H1 (cell line): ENCODE measurements around the gene EXOC6. TPM values are rescaled to one million over a fixed set of nuclear protein-coding genes. Genes with fewer than 3 reads are reported as not detected.

Experiments used
- BACH1 ChIP-seq: IDR thresholded peaks from 2 replicates; pipeline ENCODE4 v1.6.1; 2012; ENCODE audit warnings: low read length, improper control_type of control experiment
- EZH2 ChIP-seq: fragments of 200-600 bp; sonication (generic); IDR thresholded peaks from 2 replicates; pipeline ENCODE4 v1.7.1; 2012; ENCODE audit warnings: low read depth, mild to moderate bottlenecking, moderate library complexity, low read length, inconsistent platforms; ENCODE audit not compliant: severe bottlenecking
- JUN ChIP-seq: IDR thresholded peaks from 2 replicates; pipeline ENCODE4 v1.6.1; 2011; ENCODE audit warnings: low read depth, mild to moderate bottlenecking, improper control_type of control experiment, low read length
- KDM4A ChIP-seq: IDR thresholded peaks from one replicate; pipeline ENCODE4 v1.7.1; 2012; ENCODE audit warnings: low read depth, mild to moderate bottlenecking, moderate library complexity, low read length, inconsistent platforms; ENCODE audit not compliant: severe bottlenecking
- NANOG ChIP-seq: IDR thresholded peaks from 2 replicates; pipeline ENCODE4 v1.6.1; 2011; ENCODE audit warnings: low read length, low read depth, mild to moderate bottlenecking, inconsistent platforms; ENCODE audit not compliant: insufficient read depth, poor library complexity, severe bottlenecking
- POLR2AphosphoS5 ChIP-seq: IDR thresholded peaks from 2 replicates; pipeline ENCODE4 v1.6.1; 2011; ENCODE audit warnings: low read depth, low read length
- SIN3A ChIP-seq, 2 experiments: IDR thresholded peaks in 1 of 2; conservative IDR thresholded peaks in 1 of 2; 2 replicates each; pipeline ENCODE4 v1.6.1; 2011 to 2012; ENCODE audit warnings: low read length in 2 of 2, improper control_type of control experiment in 1 of 2, low read depth in 1 of 2, mild to moderate bottlenecking in 1 of 2
- TAF7 ChIP-seq: optimal IDR thresholded peaks from 2 replicates; pipeline ENCODE3; 2011; ENCODE audit warnings: low read depth, mild to moderate bottlenecking, inconsistent platforms, low read length, moderate library complexity, borderline replicate concordance
- polyA plus RNA-seq, 7 experiments: library from polyadenylated mRNA; depleted of rRNA in 3 of 7; stranded (reverse) in 5 of 7; unstranded in 2 of 7; fragments of >200 nt in 5 of 7; fragments of 200-250 nt in 2 of 7; gene quantifications; 1 replicate in 5 of 7; 2 replicates in 1 of 7; 4 replicates in 1 of 7; pipeline versions ENCODE4 v1.2.1 to v1.2.3, GENCODE V29; 2011 to 2013; ENCODE audit warnings: missing spikeins in 2 of 7, mixed read lengths in 2 of 7
- total RNA-seq: library from RNA; stranded (reverse); fragmentation: NEBNext Ultra II Directional; extraction: Animal tissue kit (Norgen Biotek cat#: 25700); gene quantifications from 2 replicates; pipeline ENCODE4 v1.2.1, GENCODE V29; 2021
- TF ChIP-seq, protein P1 (sequence below), 3 experiments: IDR thresholded peaks; 1 replicate in 2 of 3; 2 replicates in 1 of 3; pipeline versions ENCODE4 v1.5.1 to v1.6.1; 2011; ENCODE audit warnings: low read length in 3 of 3, mild to moderate bottlenecking in 3 of 3, inconsistent platforms in 2 of 3, low read depth in 1 of 3, moderate library complexity in 1 of 3; ENCODE audit not compliant: insufficient read depth in 1 of 3; ENCODE audit errors: control extremely low read depth in 1 of 3

The EXOC6 gene
- total and polyA plus RNA-seq, 2 of the 8 experiments (the other 6 are each of a cell fraction or from before 2014, with no cell fraction given), result 1.7 to 4.5 TPM

DNA sequence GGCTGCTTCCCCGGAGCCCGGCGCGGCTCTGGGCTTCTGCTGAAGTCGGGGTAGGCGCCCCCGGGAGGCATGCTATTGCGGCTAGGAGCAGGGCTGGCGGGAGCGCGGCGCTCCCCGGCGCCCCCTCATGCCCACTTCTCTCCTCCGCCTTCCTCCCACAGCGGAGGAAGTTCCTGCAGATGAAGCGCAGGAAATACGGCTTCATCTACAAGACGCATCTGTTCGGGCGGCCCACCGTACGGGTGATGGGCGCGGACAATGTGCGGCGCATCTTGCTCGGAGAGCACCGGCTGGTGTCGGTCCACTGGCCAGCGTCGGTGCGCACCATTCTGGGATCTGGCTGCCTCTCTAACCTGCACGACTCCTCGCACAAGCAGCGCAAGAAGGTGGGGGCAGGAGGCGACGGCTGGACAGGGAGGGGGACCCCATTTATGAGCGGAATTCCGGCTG is 225.9 kb downstream of the EXOC6 start (continued):
- TF ChIP-seq EZH2, result peak; percentile 83
- TF ChIP-seq TAF7, result no peak
- TF ChIP-seq, protein P1, sequence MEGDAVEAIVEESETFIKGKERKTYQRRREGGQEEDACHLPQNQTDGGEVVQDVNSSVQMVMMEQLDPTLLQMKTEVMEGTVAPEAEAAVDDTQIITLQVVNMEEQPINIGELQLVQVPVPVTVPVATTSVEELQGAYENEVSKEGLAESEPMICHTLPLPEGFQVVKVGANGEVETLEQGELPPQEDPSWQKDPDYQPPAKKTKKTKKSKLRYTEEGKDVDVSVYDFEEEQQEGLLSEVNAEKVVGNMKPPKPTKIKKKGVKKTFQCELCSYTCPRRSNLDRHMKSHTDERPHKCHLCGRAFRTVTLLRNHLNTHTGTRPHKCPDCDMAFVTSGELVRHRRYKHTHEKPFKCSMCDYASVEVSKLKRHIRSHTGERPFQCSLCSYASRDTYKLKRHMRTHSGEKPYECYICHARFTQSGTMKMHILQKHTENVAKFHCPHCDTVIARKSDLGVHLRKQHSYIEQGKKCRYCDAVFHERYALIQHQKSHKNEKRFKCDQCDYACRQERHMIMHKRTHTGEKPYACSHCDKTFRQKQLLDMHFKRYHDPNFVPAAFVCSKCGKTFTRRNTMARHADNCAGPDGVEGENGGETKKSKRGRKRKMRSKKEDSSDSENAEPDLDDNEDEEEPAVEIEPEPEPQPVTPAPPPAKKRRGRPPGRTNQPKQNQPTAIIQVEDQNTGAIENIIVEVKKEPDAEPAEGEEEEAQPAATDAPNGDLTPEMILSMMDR (IDR thresholded peaks at IDR 0.05; ENCODE audit: control extremely low read depth in 1 of 3, insufficient read depth in 1 of 3, low read depth in 1 of 3, low read length in 3 of 3), result 0 out of 4 replicates have a peak, but pooled peaks of 1 of the 3 experiments have one; percentile 14
- TF ChIP-seq NANOG, result no peak
- no peak for TF ChIP-seq JUN
- peak; percentile 36 for TF ChIP-seq KDM4A
- TF ChIP-seq BACH1, result no peak
- TF ChIP-seq POLR2AphosphoS5, result no peak
- TF ChIP-seq SIN3A (conservative IDR thresholded peaks at IDR 0.05 in 1 of 2, IDR thresholded peaks at IDR 0.05 in 1 of 2; ENCODE audit: low read depth in 1 of 2, low read length in 2 of 2), result no peak
